ENCODE results near the gene SON. TPM values are rescaled to one million over a fixed set of nuclear protein-coding genes. Genes with fewer than 3 reads are reported as not detected.

The SON gene
- total RNA-seq, 1 experiment from 2014 or later, result 329 TPM

DNA sequence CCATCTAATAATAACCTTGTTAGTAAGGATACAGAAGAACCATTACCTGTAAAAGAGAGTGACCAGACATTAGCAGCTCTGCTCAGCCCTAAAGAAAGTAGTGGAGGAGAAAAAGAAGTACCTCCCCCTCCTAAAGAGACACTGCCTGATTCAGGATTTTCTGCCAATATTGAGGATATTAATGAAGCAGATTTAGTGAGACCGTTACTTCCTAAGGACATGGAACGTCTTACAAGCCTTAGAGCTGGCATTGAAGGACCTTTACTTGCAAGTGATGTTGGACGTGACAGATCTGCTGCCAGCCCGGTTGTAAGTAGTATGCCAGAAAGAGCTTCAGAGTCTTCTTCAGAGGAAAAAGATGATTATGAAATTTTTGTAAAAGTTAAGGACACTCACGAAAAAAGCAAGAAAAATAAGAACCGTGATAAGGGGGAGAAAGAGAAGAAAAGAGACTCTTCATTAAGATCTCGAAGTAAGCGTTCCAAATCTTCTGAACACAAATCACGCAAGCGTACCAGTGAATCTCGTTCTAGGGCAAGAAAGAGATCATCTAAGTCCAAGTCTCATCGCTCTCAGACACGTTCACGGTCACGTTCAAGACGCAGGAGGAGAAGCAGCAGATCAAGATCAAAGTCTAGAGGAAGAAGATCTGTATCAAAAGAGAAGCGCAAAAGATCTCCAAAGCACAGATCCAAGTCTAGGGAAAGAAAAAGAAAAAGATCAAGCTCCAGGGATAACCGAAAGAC lies 11.6 kb downstream of the SON start:
- peaks cover 80 to 96% (median 93%) of the 10 kb centered on the region in 3 experiments for H3K36me3 Mint-ChIP-seq (ENCODE audit: insufficient read depth in 1 of 3, low read depth in 3 of 3)
- Histone ChIP-seq H3K27ac (ENCODE audit: insufficient read length, low read depth, low read length) (no peak overlapping the region), H4K20me1 (ENCODE audit: control insufficient read depth, insufficient read depth, insufficient read length) (no peaks in the 10 kb centered on the region)

More for the DNA sequence above, 11.6 kb downstream of the SON start:
- H2BK15ac ChIP-seq (ENCODE audit: low read depth, low read length), result no peak overlapping the region
- H3K4me2 ChIP-seq (ENCODE audit: insufficient read depth, insufficient read length, low read length), result no peak overlapping the region
- Mint-ChIP-seq H3K27ac (peak overlapping the region; percentile 14 to 49 (median 23); a peak in 1 of 7 replicates), H3K9me3 (no peaks in the 10 kb centered on the region), H3K4me1 (peaks cover 4 to 5% of the 10 kb centered on the region in 2 experiments; a peak in 2 of 4 replicates), H3K4me3 (no peak overlapping the region), H3K27me3 (ENCODE audit: low read depth) (no peaks in the 10 kb centered on the region)
- H3K56ac ChIP-seq (ENCODE audit: insufficient read length, low read depth, low read length), result no peak overlapping the region
- no peaks in the 10 kb centered on the region for H3K23me2 ChIP-seq (ENCODE audit: insufficient read length, low read depth, low read length, poor library complexity, severe bottlenecking)
- no peak overlapping the region for H2BK120ac ChIP-seq (ENCODE audit: low read depth, low read length, poor library complexity, severe bottlenecking)
- no peak overlapping the region for H4K8ac ChIP-seq (replicated peaks; ENCODE audit: insufficient read length, low read depth, low read length)
- H3K14ac ChIP-seq (ENCODE audit: insufficient read depth, low read length), result no peak overlapping the region
- no peaks in the 10 kb centered on the region for H3K4me1 ChIP-seq (ENCODE audit: insufficient read depth, low read length)
- peaks cover 13% of the 10 kb centered on the region for H3K79me1 ChIP-seq (ENCODE audit: insufficient read depth, low read depth, low read length, poor library complexity, severe bottlenecking)
- DNase-seq, result no peak
- no peak overlapping the region for H3K18ac ChIP-seq (ENCODE audit: insufficient read length, low read depth, low read length)
- H3K9ac ChIP-seq (ENCODE audit: extremely low read depth, insufficient read length, low read length), result no peak overlapping the region
- H2BK12ac ChIP-seq (ENCODE audit: insufficient read length, low read depth, low read length), result no peak overlapping the region
- no peak overlapping the region for H4K91ac ChIP-seq (ENCODE audit: insufficient read length, low read depth, low read length)
- no CpG with 5 or more reads among the region's 18 CpGs for WGBS (ENCODE audit: extremely low coverage, insufficient read length, low lambda C conversion rate)
- no peak overlapping the region for H3K23ac ChIP-seq (ENCODE audit: insufficient read length, low read depth, low read length)
- no peak overlapping the region for H2AFZ ChIP-seq (ENCODE audit: low read length)
- TF ChIP-seq CTCF (conservative IDR thresholded peaks at IDR 0.05), result no peak
- H3T11ph ChIP-seq (ENCODE audit: low read length), result no peak overlapping the region
- H3K27me3 ChIP-seq (ENCODE audit: insufficient read depth, low read length), result no peaks in the 10 kb centered on the region
- H3K79me2 ChIP-seq (ENCODE audit: insufficient read depth, low read length), result peaks cover 37% of the 10 kb centered on the region; the same call in 1 of the 2 replicates
- no peak overlapping the region for H2AK5ac ChIP-seq (ENCODE audit: insufficient read length, low read length)
- no peak overlapping the region for H3K4ac ChIP-seq (ENCODE audit: low read depth, low read length)
- no peaks in the 10 kb centered on the region for H3K9me3 ChIP-seq (ENCODE audit: control insufficient read depth, low read depth, low read length)
- H2BK5ac ChIP-seq (ENCODE audit: insufficient read length, low read length), result no peak overlapping the region
- no peak overlapping the region for H2BK20ac ChIP-seq (ENCODE audit: low read depth, low read length, poor library complexity, severe bottlenecking)
- no peak overlapping the region for H4K5ac ChIP-seq (ENCODE audit: insufficient read length, low read depth, low read length)
